Upper lobe of left lung (tissue), 6 donors: ENCODE results near the gene CLTB. TPM values are rescaled to one million over a fixed set of nuclear protein-coding genes. Genes with fewer than 3 reads are reported as not detected.

Experiments
- ATAC-seq, 2 donors: fragments of 200-7000 bp; cut with Tn5 transposase; one replicate each; pipeline ENCODE4 v1.9.1; 2022; ENCODE audit warnings: mild to moderate bottlenecking in 2 of 2, moderate library complexity in 2 of 2; ENCODE audit not compliant: low FRiP score in 2 of 2
- DNase-seq, 2 donors: peaks; one replicate each; pipeline ENCODE4 v3.0.0-alpha.2; 2019 to 2020
- H3K27ac ChIP-seq, 4 donors: fragments of 200-600 bp; sonication (generic); one replicate each; pipeline ENCODE4 v1.5.1; 2016 to 2019
- H3K27me3 ChIP-seq, 4 donors: fragments of 200-600 bp; sonication (generic); one replicate each; pipeline ENCODE4 v1.5.1; 2017 to 2019
- H3K36me3 ChIP-seq, 4 donors: fragments of 200-600 bp; sonication (generic); one replicate each; pipeline ENCODE4 v1.5.1; 2016 to 2019
- H3K4me1 ChIP-seq, 4 donors: fragments of 200-600 bp; sonication (generic); one replicate each; pipeline ENCODE4 v1.5.1; 2018 to 2019
- H3K4me3 ChIP-seq, 4 donors: fragments of 200-600 bp; sonication (generic); one replicate each; pipeline ENCODE4 v1.5.1; 2017 to 2019; ENCODE audit warnings: mild to moderate bottlenecking in 2 of 4, moderate library complexity in 1 of 4
- H3K9me3 ChIP-seq, 4 donors: fragments of 200-600 bp; sonication (generic); one replicate each; pipeline ENCODE4 v1.5.1; 2018 to 2019
- EP300 ChIP-seq, 4 donors: sonication (generic); formaldehyde crosslinking; IDR thresholded peaks; one replicate each; pipeline ENCODE4 v1.5.1; 2017; ENCODE audit warnings: antibody characterized with exemption in 4 of 4, control low read depth in 2 of 4
- POLR2A ChIP-seq, 4 donors: fragments of 450-650 bp; IDR thresholded peaks; one replicate each; pipeline ENCODE4 v1.5.1; 2016 to 2017; ENCODE audit warnings: antibody characterized with exemption in 4 of 4, mild to moderate bottlenecking in 2 of 4
- POLR2AphosphoS5 ChIP-seq, 2 donors: sonication (generic); formaldehyde crosslinking; IDR thresholded peaks; one replicate each; pipeline ENCODE4 v1.5.1; 2017; ENCODE audit warnings: antibody characterized with exemption in 2 of 2
- WGBS, 2 donors: methylation state at CpG; one replicate each; pipeline ENCODE4 v1.1.5; 2017 to 2018; 5-methylcytosine and 5-hydroxymethylcytosine counted together
- total RNA-seq, 6 donors: library from RNA; depleted of rRNA in 4 of 6; stranded (reverse); fragments of >200 nt in 4 of 6; gene quantifications; one replicate each; pipeline versions ENCODE4 v1.1.0 to v1.2.1, GENCODE V29; 2016 to 2021
- TF ChIP-seq, protein P1 (sequence below), 6 experiments: fragments of 450-650 bp in 4 of 6; fragments of 200-600 bp in 2 of 6; sonication (generic) in 2 of 6; IDR thresholded peaks; one replicate each; pipeline ENCODE4 v1.5.1; 2016 to 2019; ENCODE audit warnings: antibody characterized with exemption in 6 of 6
- donor health status: DM: no; HTN: no; CAD: no; lungs with moderate emphysema.
- donor health status: DM: no; HTN: yes; CAD: no; lungs with severe emphysema.

CLTB gene
- total RNA-seq, 6 donors from 2014 or later = 54.5 to 187 (median 109) TPM

DNA sequence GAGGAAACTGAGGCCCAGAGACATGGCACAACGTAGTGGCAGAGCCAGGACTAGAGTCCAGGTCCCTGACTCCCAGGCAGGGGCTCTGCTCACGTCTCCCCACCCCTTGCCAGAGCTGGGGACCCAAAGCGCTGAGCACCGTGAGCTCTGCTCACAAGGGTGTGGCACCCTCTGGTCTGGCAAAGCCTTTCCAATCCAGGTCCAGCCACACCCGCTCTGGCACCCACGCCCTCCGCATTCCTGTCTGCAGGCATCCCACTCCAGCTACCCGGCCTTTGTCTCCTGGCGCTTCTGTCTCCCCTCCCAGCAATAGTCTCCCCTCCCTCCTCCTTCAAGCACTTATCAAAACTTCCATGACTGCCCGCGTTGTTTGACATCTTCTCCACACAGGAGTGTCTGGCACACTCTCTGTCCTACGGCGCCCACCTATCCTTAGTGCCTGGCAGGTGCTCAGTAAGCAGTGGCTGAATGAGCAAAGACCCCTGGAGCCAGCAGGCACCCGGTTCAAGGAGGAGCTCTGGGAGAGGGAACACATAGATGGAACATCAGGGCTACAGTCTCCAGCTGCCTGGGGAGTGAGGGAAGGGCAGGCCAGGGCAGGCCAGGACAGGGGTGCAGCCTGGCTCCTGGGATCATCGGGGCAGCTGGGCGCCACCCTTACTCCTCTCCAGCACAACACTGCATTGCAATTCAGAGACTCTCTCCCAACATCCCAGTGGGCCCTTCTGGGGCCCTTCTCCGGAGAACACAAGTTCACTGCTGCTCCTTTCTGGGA is 15.8 kb downstream of the CLTB start:
- peaks cover 0 to 6% (median 0%) of the 10 kb centered on the region in 4 donors for H3K4me1 ChIP-seq
- TF ChIP-seq, protein P1, sequence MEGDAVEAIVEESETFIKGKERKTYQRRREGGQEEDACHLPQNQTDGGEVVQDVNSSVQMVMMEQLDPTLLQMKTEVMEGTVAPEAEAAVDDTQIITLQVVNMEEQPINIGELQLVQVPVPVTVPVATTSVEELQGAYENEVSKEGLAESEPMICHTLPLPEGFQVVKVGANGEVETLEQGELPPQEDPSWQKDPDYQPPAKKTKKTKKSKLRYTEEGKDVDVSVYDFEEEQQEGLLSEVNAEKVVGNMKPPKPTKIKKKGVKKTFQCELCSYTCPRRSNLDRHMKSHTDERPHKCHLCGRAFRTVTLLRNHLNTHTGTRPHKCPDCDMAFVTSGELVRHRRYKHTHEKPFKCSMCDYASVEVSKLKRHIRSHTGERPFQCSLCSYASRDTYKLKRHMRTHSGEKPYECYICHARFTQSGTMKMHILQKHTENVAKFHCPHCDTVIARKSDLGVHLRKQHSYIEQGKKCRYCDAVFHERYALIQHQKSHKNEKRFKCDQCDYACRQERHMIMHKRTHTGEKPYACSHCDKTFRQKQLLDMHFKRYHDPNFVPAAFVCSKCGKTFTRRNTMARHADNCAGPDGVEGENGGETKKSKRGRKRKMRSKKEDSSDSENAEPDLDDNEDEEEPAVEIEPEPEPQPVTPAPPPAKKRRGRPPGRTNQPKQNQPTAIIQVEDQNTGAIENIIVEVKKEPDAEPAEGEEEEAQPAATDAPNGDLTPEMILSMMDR (IDR thresholded peaks at IDR 0.05) = no peak
- no peak for TF ChIP-seq POLR2AphosphoS5 (IDR thresholded peaks at IDR 0.05)
- no peak for TF ChIP-seq POLR2A (IDR thresholded peaks at IDR 0.05)
- TF ChIP-seq EP300 (IDR thresholded peaks at IDR 0.05) = no peak
- 72 to 77% methylated on average over 14 to 17 of the region's 17 CpGs for WGBS, 2 donors
- H3K4me3 ChIP-seq = no peak overlapping the region
- DNase-seq = no peak
- H3K27me3 ChIP-seq = no peaks in the 10 kb centered on the region
- peaks cover 0 to 36% (median 15%) of the 10 kb centered on the region in 4 donors for H3K36me3 ChIP-seq
- peak; percentile 21 to 38 for ATAC-seq
- no peaks in the 10 kb centered on the region for H3K9me3 ChIP-seq
- H3K27ac ChIP-seq = no peak overlapping the region

- peak in 1 of 2 donors; percentile 69 for DNase-seq
- no peak overlapping the region for H3K27ac ChIP-seq
- WGBS, 2 donors = 95% methylated on average over 6 to 18 of the region's 18 CpGs
Observed at GRCh38 chr5:176397736-176398420, 18.5 kb downstream of the CLTB start.

GRCh38 chr5:176396330-176396729 is 20.0 kb downstream of the CLTB start:
- 70 to 86% methylated on average over 6 of the region's 6 CpGs for WGBS, 2 donors
- TF ChIP-seq, protein P1 (IDR thresholded peaks at IDR 0.05) = no peak
- TF ChIP-seq EP300 (IDR thresholded peaks at IDR 0.05) (no peak), POLR2AphosphoS5 (IDR thresholded peaks at IDR 0.05) (no peak), POLR2A (IDR thresholded peaks at IDR 0.05) (no peak)
- no peak overlapping the region for H3K27ac ChIP-seq

More at GRCh38 chr5:176397736-176398420, 18.5 kb downstream of the CLTB start:
- no peak overlapping the region for H3K4me3 ChIP-seq
- H3K4me1 ChIP-seq = peaks cover 0 to 6% (median 0%) of the 10 kb centered on the region in 4 donors
- H3K9me3 ChIP-seq = no peaks in the 10 kb centered on the region
- no peak for ATAC-seq
- TF ChIP-seq POLR2AphosphoS5 (IDR thresholded peaks at IDR 0.05) (no peak), EP300 (IDR thresholded peaks at IDR 0.05) (no peak), POLR2A (IDR thresholded peaks at IDR 0.05) (no peak)
- TF ChIP-seq, protein P1 (IDR thresholded peaks at IDR 0.05) = no peak
- no peaks in the 10 kb centered on the region for H3K27me3 ChIP-seq
- H3K36me3 ChIP-seq = peaks cover 0 to 56% (median 22%) of the 10 kb centered on the region in 4 donors

GRCh38 chr5:176394881-176395675 is 21.3 kb downstream of the CLTB start:
- Histone ChIP-seq H3K27me3 (no peaks in the 10 kb centered on the region), H3K4me1 (peaks cover 0 to 5% (median 1%) of the 10 kb centered on the region in 4 donors), H3K4me3 (no peak overlapping the region), H3K27ac (peak overlapping the region in 1 of 4 donors; percentile 11), H3K36me3 (peaks cover 0 to 73% (median 39%) of the 10 kb centered on the region in 4 donors), H3K9me3 (no peaks in the 10 kb centered on the region)
- WGBS, 2 donors = 84 to 96% methylated on average over 5 to 11 of the region's 11 CpGs
- TF ChIP-seq EP300 (IDR thresholded peaks at IDR 0.05) = no peak
- TF ChIP-seq POLR2A (IDR thresholded peaks at IDR 0.05) = no peak
- TF ChIP-seq, protein P1 (IDR thresholded peaks at IDR 0.05) = no peak
- DNase-seq (no peak), ATAC-seq (peak; percentile 12 to 34)

More at GRCh38 chr5:176396330-176396729, 20.0 kb downstream of the CLTB start:
- ATAC-seq (no peak), DNase-seq (no peak)
- peaks cover 0 to 69% (median 35%) of the 10 kb centered on the region in 4 donors for H3K36me3 ChIP-seq
- H3K9me3 ChIP-seq = no peaks in the 10 kb centered on the region
- peaks cover 0 to 6% (median 0%) of the 10 kb centered on the region in 4 donors for H3K4me1 ChIP-seq
- no peak overlapping the region for H3K4me3 ChIP-seq
- H3K27me3 ChIP-seq = no peaks in the 10 kb centered on the region
